Loucy (cell line): ENCODE results near the gene ANXA3.

Experiments
- H2AFZ ChIP-seq: fragments of 200-600 bp; sonication (generic); 2 replicates; pipeline ENCODE4 v1.6.0; 2016; ENCODE audit warnings: antibody characterized with exemption, mild to moderate bottlenecking, low read length, moderate library complexity
- H3F3A ChIP-seq: fragments of 200-600 bp; 2 replicates; pipeline ENCODE4 v1.6.0; 2016; ENCODE audit warnings: antibody characterized with exemption, low read depth, mild to moderate bottlenecking
- H3K27me3 ChIP-seq: fragments of 200-600 bp; sonication (generic); 2 replicates; pipeline ENCODE4 v1.6.1; 2014; ENCODE audit warnings: low read length, mild to moderate bottlenecking; ENCODE audit not compliant: insufficient read depth, poor library complexity, severe bottlenecking
- H3K36me3 ChIP-seq: fragments of 200-600 bp; sonication (generic); 2 replicates; pipeline ENCODE4 v1.6.1; 2016; ENCODE audit warnings: low read length; ENCODE audit not compliant: insufficient read depth
- H3K4me1 ChIP-seq: fragments of 200-600 bp; sonication (generic); 2 replicates; pipeline ENCODE4 v1.5.1; 2014; ENCODE audit warnings: low read length, mild to moderate bottlenecking; ENCODE audit not compliant: insufficient read depth, poor library complexity, severe bottlenecking
- H3K4me2 ChIP-seq: fragments of 200-600 bp; sonication (generic); 2 replicates; pipeline ENCODE4 v1.6.0; 2014; ENCODE audit warnings: antibody characterized with exemption, low read length, low read depth, mild to moderate bottlenecking; ENCODE audit not compliant: poor library complexity, severe bottlenecking
- H3K4me3 ChIP-seq: fragments of 200-600 bp; sonication (generic); 2 replicates; pipeline ENCODE4 v1.5.1; 2014; ENCODE audit warnings: low read length, mild to moderate bottlenecking, mixed read lengths; ENCODE audit not compliant: poor library complexity, severe bottlenecking
- H3K79me2 ChIP-seq: fragments of 200-600 bp; sonication (generic); 2 replicates; pipeline ENCODE4 v1.6.1; 2014; ENCODE audit warnings: low read length; ENCODE audit not compliant: insufficient read depth
- H3K9ac ChIP-seq: fragments of 200-600 bp; sonication (generic); 2 replicates; pipeline ENCODE4 v1.6.0; 2014; ENCODE audit warnings: mild to moderate bottlenecking, low read depth, low read length, moderate library complexity; ENCODE audit not compliant: poor library complexity, severe bottlenecking
- H3K9me2 ChIP-seq: fragments of 200-600 bp; sonication (generic); replicated peaks from 2 replicates; pipeline ENCODE4 v1.6.1; 2016; ENCODE audit warnings: low read depth, low read length, mixed read lengths
- H3K9me3 ChIP-seq: fragments of 200-600 bp; sonication (generic); 2 replicates; pipeline ENCODE4 v1.6.1; 2014; ENCODE audit warnings: mild to moderate bottlenecking, antibody characterized with exemption, low read length, low read depth; ENCODE audit not compliant: insufficient read depth
- H4K20me1 ChIP-seq: fragments of 200-600 bp; sonication (generic); 2 replicates; pipeline ENCODE4 v1.6.0; 2014; ENCODE audit warnings: antibody characterized with exemption, low read length, mild to moderate bottlenecking; ENCODE audit not compliant: insufficient read depth, poor library complexity, severe bottlenecking
- EZH2phosphoT487 ChIP-seq: fragments of 200-600 bp; IDR thresholded peaks from 2 replicates; pipeline ENCODE4 v1.6.1; 2018; ENCODE audit warnings: antibody characterized with exemption, mild to moderate bottlenecking, moderate library complexity, borderline replicate concordance
- TF ChIP-seq, protein P1 (sequence below): fragments of 200-600 bp; sonication (generic); conservative IDR thresholded peaks from 2 replicates; pipeline ENCODE4 v1.5.1; 2014; ENCODE audit warnings: mild to moderate bottlenecking, antibody characterized with exemption, low read length

Gene ANXA3

DNA sequence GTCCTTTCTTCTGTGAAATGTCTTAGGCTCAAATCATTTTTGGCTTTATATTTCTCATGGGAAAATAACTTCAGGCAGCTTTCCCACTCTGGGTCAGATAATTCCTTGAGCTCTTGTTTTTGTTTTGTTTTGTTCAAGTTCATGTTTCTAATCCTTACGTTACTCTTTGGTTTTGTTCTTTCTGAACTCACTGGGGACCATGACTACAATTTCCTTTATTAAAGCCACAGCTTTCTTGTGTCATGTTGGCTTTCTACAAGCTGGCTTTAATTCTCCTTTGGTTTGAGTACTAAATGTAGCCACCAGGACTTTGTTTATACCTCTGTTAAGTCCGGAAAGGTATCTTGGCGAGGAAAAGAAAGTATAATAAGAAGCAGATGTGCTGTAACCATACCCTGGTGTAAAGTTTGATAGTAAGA lies 30.8 kb upstream of the ANXA3 start:
- no peaks in the 10 kb centered on the region for H3K36me3 ChIP-seq
- no peak overlapping the region for H3K9ac ChIP-seq
- H3K9me2 ChIP-seq: no peaks in the 10 kb centered on the region
- no peaks in the 10 kb centered on the region for H3K27me3 ChIP-seq
- TF ChIP-seq EZH2phosphoT487: no peak
- TF ChIP-seq, protein P1, sequence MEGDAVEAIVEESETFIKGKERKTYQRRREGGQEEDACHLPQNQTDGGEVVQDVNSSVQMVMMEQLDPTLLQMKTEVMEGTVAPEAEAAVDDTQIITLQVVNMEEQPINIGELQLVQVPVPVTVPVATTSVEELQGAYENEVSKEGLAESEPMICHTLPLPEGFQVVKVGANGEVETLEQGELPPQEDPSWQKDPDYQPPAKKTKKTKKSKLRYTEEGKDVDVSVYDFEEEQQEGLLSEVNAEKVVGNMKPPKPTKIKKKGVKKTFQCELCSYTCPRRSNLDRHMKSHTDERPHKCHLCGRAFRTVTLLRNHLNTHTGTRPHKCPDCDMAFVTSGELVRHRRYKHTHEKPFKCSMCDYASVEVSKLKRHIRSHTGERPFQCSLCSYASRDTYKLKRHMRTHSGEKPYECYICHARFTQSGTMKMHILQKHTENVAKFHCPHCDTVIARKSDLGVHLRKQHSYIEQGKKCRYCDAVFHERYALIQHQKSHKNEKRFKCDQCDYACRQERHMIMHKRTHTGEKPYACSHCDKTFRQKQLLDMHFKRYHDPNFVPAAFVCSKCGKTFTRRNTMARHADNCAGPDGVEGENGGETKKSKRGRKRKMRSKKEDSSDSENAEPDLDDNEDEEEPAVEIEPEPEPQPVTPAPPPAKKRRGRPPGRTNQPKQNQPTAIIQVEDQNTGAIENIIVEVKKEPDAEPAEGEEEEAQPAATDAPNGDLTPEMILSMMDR: no peak
- H4K20me1 ChIP-seq: no peaks in the 10 kb centered on the region
- no peaks in the 10 kb centered on the region for H3K9me3 ChIP-seq
- H3K79me2 ChIP-seq: no peaks in the 10 kb centered on the region
- no peaks in the 10 kb centered on the region for H3F3A ChIP-seq
- peak overlapping the region; percentile 30 for H3K4me2 ChIP-seq
- H2AFZ ChIP-seq: peak overlapping the region; percentile 53
- H3K4me1 ChIP-seq: peaks cover 7% of the 10 kb centered on the region
- peak overlapping the region; percentile 4 for H3K4me3 ChIP-seq

DNA sequence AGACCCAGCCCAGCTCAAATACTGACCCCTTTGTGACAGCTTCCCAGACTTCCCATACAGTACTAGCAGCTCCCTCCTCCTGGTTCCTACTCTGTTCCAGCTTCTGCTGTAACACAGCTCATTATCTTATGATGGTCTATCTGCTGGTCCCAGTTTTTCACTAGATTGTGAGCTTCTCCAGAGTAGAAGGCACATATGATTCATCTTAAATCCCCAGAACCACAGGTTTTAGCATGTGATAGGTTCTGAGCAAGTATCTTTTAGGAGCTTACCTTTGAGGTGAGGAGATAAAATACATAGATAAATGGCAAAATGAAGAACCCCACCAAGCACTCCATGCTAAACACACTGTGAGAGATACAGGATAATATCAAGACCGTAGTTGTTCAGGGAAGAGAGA lies 27.6 kb upstream of the ANXA3 start:
- H3K4me2 ChIP-seq: no peak overlapping the region
- no peaks in the 10 kb centered on the region for H3K27me3 ChIP-seq
- H2AFZ ChIP-seq: no peak overlapping the region
- H3K36me3 ChIP-seq: no peaks in the 10 kb centered on the region
- H3K4me3 ChIP-seq: no peak overlapping the region
- no peak overlapping the region for H3K9ac ChIP-seq
- H3K9me2 ChIP-seq: no peaks in the 10 kb centered on the region
- no peaks in the 10 kb centered on the region for H3K79me2 ChIP-seq
- no peaks in the 10 kb centered on the region for H3K9me3 ChIP-seq
- peaks cover 7% of the 10 kb centered on the region for H3K4me1 ChIP-seq
- no peaks in the 10 kb centered on the region for H4K20me1 ChIP-seq
- no peak for TF ChIP-seq EZH2phosphoT487
- TF ChIP-seq, protein P1: no peak
- H3F3A ChIP-seq: no peaks in the 10 kb centered on the region

DNA sequence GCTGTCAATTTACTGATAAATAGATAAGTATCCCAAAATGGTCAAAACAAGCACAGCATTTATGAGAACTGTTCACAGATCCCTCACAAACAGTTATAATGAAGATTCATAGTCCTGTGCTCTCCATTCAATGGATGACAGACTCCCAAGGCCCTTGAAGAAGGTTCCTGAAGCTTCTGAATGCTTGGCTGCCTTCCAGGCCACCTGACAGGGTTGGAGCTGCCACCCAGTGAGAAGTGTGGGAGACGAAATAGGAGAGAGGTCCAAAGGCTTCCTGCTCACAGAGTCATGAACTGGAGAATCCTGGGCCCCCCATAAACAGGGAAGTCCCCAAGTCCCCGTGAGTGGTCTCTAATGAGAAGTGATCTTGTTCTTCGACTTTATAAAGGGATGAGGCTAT lies 26.0 kb upstream of the ANXA3 start:
- no peak overlapping the region for H3K9ac ChIP-seq

More for the DNA sequence above, 26.0 kb upstream of the ANXA3 start:
- Histone ChIP-seq H2AFZ (no peak overlapping the region), H3K36me3 (no peaks in the 10 kb centered on the region), H4K20me1 (no peaks in the 10 kb centered on the region), H3F3A (no peaks in the 10 kb centered on the region), H3K4me3 (no peak overlapping the region), H3K27me3 (no peaks in the 10 kb centered on the region), H3K9me3 (no peaks in the 10 kb centered on the region), H3K79me2 (no peaks in the 10 kb centered on the region), H3K4me1 (peaks cover 7% of the 10 kb centered on the region), H3K9me2 (no peaks in the 10 kb centered on the region), H3K4me2 (no peak overlapping the region)
- TF ChIP-seq EZH2phosphoT487: no peak
- TF ChIP-seq, protein P1: no peak
